ENCODE data around the gene NPC1L1. TPM values are rescaled to one million over a fixed set of nuclear protein-coding genes. Genes with fewer than 3 reads are reported as not detected.

Gene NPC1L1
- total and polyA plus RNA-seq, 2 of the 4 experiments (the other 2 are of a cell fraction), result 0.07 TPM; not detected in 1

DNA sequence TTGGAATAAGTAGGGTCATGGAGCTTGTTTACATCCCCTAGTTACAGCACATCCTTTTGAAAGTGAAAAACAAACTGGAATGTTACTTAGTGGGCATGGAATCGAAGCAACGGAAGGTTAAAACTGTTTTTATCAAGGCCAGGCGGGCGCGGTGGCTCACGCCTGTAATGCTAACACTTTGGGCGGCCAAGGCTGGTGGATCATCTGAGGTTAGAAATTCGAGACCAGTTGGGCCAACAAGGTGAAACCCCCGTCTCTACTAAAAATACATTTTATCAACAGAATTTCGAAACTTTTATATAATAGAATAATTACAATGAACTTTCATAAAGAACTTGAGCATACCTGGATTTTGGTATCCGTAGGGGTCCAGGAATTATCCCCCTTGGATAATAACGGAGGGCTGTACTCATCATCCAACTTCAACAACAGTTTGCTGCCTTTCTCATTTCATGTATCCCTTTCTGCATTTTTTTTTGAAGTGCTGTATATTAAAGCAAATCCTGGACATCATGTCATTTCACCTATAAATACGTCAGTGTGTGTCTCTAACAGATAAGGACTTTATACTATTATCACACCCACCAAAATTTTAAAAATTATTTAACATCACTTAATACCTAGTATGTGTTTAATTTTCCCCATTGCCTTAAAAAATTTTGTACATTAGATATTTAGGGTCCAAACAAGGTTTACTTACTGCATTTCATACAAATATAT lies 42.2 kb upstream of the NPC1L1 start:
- Histone ChIP-seq H2AFZ (replicated peaks; ENCODE audit: low read length, poor library complexity) (no peak overlapping the region), H3K23ac (ENCODE audit: low read depth, low read length) (peak overlapping the region; percentile 3; the same call in 1 of the 2 replicates), H2BK15ac (ENCODE audit: low read depth, low read length) (no peak overlapping the region), H3K4me3 (ENCODE audit: insufficient read depth, low read depth, low read length) (peak overlapping the region; percentile 75; the same call in 1 of the 2 replicates), H2AK9ac (replicated peaks; ENCODE audit: low read depth, low read length, poor library complexity) (no peak overlapping the region), H2BK120ac (ENCODE audit: low read depth, low read length) (no peak overlapping the region), H4K20me1 (ENCODE audit: insufficient read depth, low read length) (no peaks in the 10 kb centered on the region), H3K14ac (replicated peaks; ENCODE audit: low read depth, low read length) (no peak overlapping the region), H3K9me3 (ENCODE audit: control insufficient read depth, insufficient read depth, low read length) (no peaks in the 10 kb centered on the region), H4K5ac (ENCODE audit: low read depth, low read length) (peak overlapping the region; percentile 92), H4K91ac (ENCODE audit: insufficient read depth, low read depth, low read length) (no peak overlapping the region), H2AK5ac (ENCODE audit: low read depth, low read length) (peak overlapping the region; percentile 23; the same call in 1 of the 2 replicates), H3K4me1 (ENCODE audit: control insufficient read depth, insufficient read depth, low read length) (peaks cover 9% of the 10 kb centered on the region), H3K9me1 (ENCODE audit: insufficient read depth, low read length) (peaks cover 4% of the 10 kb centered on the region), H3K27ac (ENCODE audit: insufficient read depth, low read length) (no peak overlapping the region), H3K9ac (ENCODE audit: low read depth, low read length) (no peak overlapping the region), H3K79me1 (ENCODE audit: low read depth in 1 of 2, low read length in 2 of 2) (peaks cover 16 to 27% of the 10 kb centered on the region in 2 experiments), H2BK5ac (ENCODE audit: low read depth, low read length, poor library complexity, severe bottlenecking) (no peak overlapping the region), H3K36me3 (ENCODE audit: control insufficient read depth, insufficient read depth, low read length) (peaks cover 11% of the 10 kb centered on the region), H3K4ac (ENCODE audit: low read depth, low read length) (peak overlapping the region; percentile 14; the same call in 1 of the 2 replicates), H3K4me2 (ENCODE audit: low read depth, low read length) (peak overlapping the region; percentile 86), H3K56ac (ENCODE audit: extremely low read depth, insufficient read depth, low read length) (no peak overlapping the region), H3K18ac (ENCODE audit: low read depth, low read length) (no peak overlapping the region), H2BK20ac (ENCODE audit: low read depth, low read length) (no peak overlapping the region), H4K8ac (ENCODE audit: low read depth in 2 of 2, low read length in 2 of 2) (peak overlapping the region; percentile 60 to 96; a peak in 3 of 4 replicates), H3K27me3 (ENCODE audit: control insufficient read depth, insufficient read depth, low read length) (no peaks in the 10 kb centered on the region)
- ATAC-seq (ENCODE audit: low read depth) (no peak), DNase-seq (no peak)
- no TSS peak for BruUV-seq (replicated peaks)
- POLR2A ChIA-PET (ENCODE audit: unreplicated experiment), result no interaction called here
- dilution Hi-C loops (cut with HindIII; ENCODE audit: low sequenced_read_pairs, unreplicated experiment), result no loop called here
- WGBS, 2 experiments (ENCODE audit: extremely low coverage in 2 of 2, insufficient read length in 1 of 2), result no CpG with 5 or more reads among the region's 13 CpGs
- CTCF ChIA-PET, result no interaction called here
- intact Hi-C loops (cut with micrococcal nuclease), result no loop called here
- in situ Hi-C loops (cut with MboI; ENCODE audit: low sequenced_read_pairs), result no loop called here
- TF ChIP-seq SMC3 (IDR thresholded peaks at IDR 0.05; ENCODE audit: low read depth, low read length), result no peak
- no peak for TF ChIP-seq CEBPB (IDR thresholded peaks at IDR 0.05; ENCODE audit: low read depth, low read length)
- TF ChIP-seq BHLHE40 (IDR thresholded peaks at IDR 0.05; ENCODE audit: low read depth, low read length), result no peak
- TF ChIP-seq, protein P1, sequence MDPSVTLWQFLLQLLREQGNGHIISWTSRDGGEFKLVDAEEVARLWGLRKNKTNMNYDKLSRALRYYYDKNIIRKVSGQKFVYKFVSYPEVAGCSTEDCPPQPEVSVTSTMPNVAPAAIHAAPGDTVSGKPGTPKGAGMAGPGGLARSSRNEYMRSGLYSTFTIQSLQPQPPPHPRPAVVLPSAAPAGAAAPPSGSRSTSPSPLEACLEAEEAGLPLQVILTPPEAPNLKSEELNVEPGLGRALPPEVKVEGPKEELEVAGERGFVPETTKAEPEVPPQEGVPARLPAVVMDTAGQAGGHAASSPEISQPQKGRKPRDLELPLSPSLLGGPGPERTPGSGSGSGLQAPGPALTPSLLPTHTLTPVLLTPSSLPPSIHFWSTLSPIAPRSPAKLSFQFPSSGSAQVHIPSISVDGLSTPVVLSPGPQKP (IDR thresholded peaks at IDR 0.05; ENCODE audit: borderline replicate concordance, low read depth, low read length), result no peak
- TF ChIP-seq NFE2L2 (IDR thresholded peaks at IDR 0.05; ENCODE audit: low read depth, low read length), result no peak
- no peak for TF ChIP-seq MXI1 (IDR thresholded peaks at IDR 0.05; ENCODE audit: borderline replicate concordance, low read depth, low read length)
- TF ChIP-seq POLR2A (IDR thresholded peaks at IDR 0.05; ENCODE audit: low read depth, low read length), result no peak
- TF ChIP-seq CHD1 (IDR thresholded peaks at IDR 0.05; ENCODE audit: low read depth, low read length), result no peak
- no peak for TF ChIP-seq RAD21 (IDR thresholded peaks at IDR 0.05; ENCODE audit: low read length)
- TF ChIP-seq, protein P2, sequence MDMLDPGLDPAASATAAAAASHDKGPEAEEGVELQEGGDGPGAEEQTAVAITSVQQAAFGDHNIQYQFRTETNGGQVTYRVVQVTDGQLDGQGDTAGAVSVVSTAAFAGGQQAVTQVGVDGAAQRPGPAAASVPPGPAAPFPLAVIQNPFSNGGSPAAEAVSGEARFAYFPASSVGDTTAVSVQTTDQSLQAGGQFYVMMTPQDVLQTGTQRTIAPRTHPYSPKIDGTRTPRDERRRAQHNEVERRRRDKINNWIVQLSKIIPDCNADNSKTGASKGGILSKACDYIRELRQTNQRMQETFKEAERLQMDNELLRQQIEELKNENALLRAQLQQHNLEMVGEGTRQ (IDR thresholded peaks at IDR 0.05; ENCODE audit: low read depth, low read length), result no peak
- TF ChIP-seq RCOR1 (IDR thresholded peaks at IDR 0.05; ENCODE audit: insufficient replicate concordance, low read length), result no peak
- TF ChIP-seq FOS (IDR thresholded peaks at IDR 0.05; ENCODE audit: low read depth, low read length), result no peak
- TF ChIP-seq, protein P3, sequence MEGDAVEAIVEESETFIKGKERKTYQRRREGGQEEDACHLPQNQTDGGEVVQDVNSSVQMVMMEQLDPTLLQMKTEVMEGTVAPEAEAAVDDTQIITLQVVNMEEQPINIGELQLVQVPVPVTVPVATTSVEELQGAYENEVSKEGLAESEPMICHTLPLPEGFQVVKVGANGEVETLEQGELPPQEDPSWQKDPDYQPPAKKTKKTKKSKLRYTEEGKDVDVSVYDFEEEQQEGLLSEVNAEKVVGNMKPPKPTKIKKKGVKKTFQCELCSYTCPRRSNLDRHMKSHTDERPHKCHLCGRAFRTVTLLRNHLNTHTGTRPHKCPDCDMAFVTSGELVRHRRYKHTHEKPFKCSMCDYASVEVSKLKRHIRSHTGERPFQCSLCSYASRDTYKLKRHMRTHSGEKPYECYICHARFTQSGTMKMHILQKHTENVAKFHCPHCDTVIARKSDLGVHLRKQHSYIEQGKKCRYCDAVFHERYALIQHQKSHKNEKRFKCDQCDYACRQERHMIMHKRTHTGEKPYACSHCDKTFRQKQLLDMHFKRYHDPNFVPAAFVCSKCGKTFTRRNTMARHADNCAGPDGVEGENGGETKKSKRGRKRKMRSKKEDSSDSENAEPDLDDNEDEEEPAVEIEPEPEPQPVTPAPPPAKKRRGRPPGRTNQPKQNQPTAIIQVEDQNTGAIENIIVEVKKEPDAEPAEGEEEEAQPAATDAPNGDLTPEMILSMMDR (conservative IDR thresholded peaks at IDR 0.05; ENCODE audit: low read depth, low read length), result no peak
- TF ChIP-seq MAFK (IDR thresholded peaks at IDR 0.05; ENCODE audit: low read depth, low read length), result no peak
- no peak for TF ChIP-seq MAZ (IDR thresholded peaks at IDR 0.05; ENCODE audit: borderline replicate concordance, low read depth, low read length)
